Right cardiac atrium (tissue), 5 donors: ENCODE data around the gene SLPI. TPM values are rescaled to one million over a fixed set of nuclear protein-coding genes. Genes with fewer than 3 reads are reported as not detected.

Experiments used
- ATAC-seq, 2 donors: fragments of 200-7000 bp; cut with Tn5 transposase; one replicate each; pipeline versions ENCODE4 v1.8.0 to v1.9.1; 2020; ENCODE audit warnings: moderate library complexity in 2 of 2, mild to moderate bottlenecking in 1 of 2
- DNase-seq, 3 donors: peaks; one replicate each; pipeline ENCODE4 v3.0.0-alpha.2; 2020
- H3K27ac ChIP-seq: one replicate; pipeline ENCODE4 v1.5.1; 2013; ENCODE audit warnings: mild to moderate bottlenecking, low read length, control low read depth, moderate library complexity
- H3K27me3 ChIP-seq: one replicate; pipeline ENCODE4 v1.6.1; 2013; ENCODE audit not compliant: control insufficient read depth, insufficient read depth
- H3K4me1 ChIP-seq: one replicate; pipeline ENCODE4 v1.6.1; 2013; ENCODE audit warnings: low read length; ENCODE audit not compliant: control insufficient read depth, insufficient read depth
- H3K4me3 ChIP-seq: one replicate; pipeline ENCODE4 v1.5.1; 2013; ENCODE audit warnings: low read length, control low read depth
- H3K9me3 ChIP-seq: one replicate; pipeline ENCODE4 v1.6.1; 2013; ENCODE audit warnings: low read length; ENCODE audit not compliant: control insufficient read depth
- WGBS: extraction: QIAGEN DNeasy Blood & Tissue Kit; methylation state at CpG from one replicate; pipeline ENCODE4 v1.1.7; 2013; 5-methylcytosine and 5-hydroxymethylcytosine counted together
- intact Hi-C, 4 donors: fragments of 100-400 bp; cut with DNase I; formaldehyde crosslinking; loops; one replicate each; pipeline versions ENCODE4 v1.11.0 to v1.14.0; 2022 to 2023
- polyA plus RNA-seq: library from polyadenylated mRNA; stranded (reverse); fragments of 200-250 nt; gene quantifications from one replicate; pipeline ENCODE4 v1.2.3, GENCODE V29; 2013
- total RNA-seq, 4 donors: library from RNA; stranded (reverse); fragmentation: NEBNext Ultra II Directional; extraction: Animal tissue kit (Norgen Biotek cat#: 25700); gene quantifications; one replicate each; pipeline ENCODE4 v1.2.1, GENCODE V29; 2021
- donor health status: healthy with polysubstance abuse.
- donor health status: DM: no; HTN: yes; CAD: no.
- donor health status: DM: no; HTN: no; CAD: no.
- donor health status: DM: no; HTN: yes; CAD: no; lungs with severe emphysema.
- donor health status: DM: yes; HTN: yes; CAD: no.

SLPI gene
- total and polyA plus RNA-seq, 5 donors = 1.4 to 16.6 (median 6.3) TPM

GRCh38 chr20:45292343-45292742 is 38.0 kb upstream of the SLPI start:
- H3K4me3 ChIP-seq = no peak overlapping the region
- no peak overlapping the region for H3K27ac ChIP-seq
- 72% methylated on average over 2 of the region's 2 CpGs for WGBS
- intact Hi-C loops = loop anchor here in 3 of 4 donors (5.0 to 10.0 kb wide), 4 partner anchors 195 to 288 kb away; no protein-coding TSS in a partner anchor
- H3K4me1 ChIP-seq = no peaks in the 10 kb centered on the region
- no peak for ATAC-seq
- DNase-seq = no peak
- H3K9me3 ChIP-seq = no peaks in the 10 kb centered on the region
- H3K27me3 ChIP-seq = no peaks in the 10 kb centered on the region

- DNase-seq (no peak), ATAC-seq (no peak)
- Histone ChIP-seq H3K4me3 (no peak overlapping the region), H3K27me3 (no peaks in the 10 kb centered on the region), H3K4me1 (no peaks in the 10 kb centered on the region), H3K27ac (no peak overlapping the region), H3K9me3 (no peaks in the 10 kb centered on the region)
- WGBS = 84% methylated on average over 9 of the region's 9 CpGs
- intact Hi-C loops = loop anchor here in 3 of 4 donors (5.0 to 10.0 kb wide), 4 partner anchors 194 to 287 kb away; no protein-coding TSS in a partner anchor
These were observed 37.2 kb upstream of the SLPI start for GRCh38 chr20:45291526-45291925.

GRCh38 chr20:45290677-45291355 is 36.5 kb upstream of the SLPI start:
- intact Hi-C loops = loop anchor here in 3 of 4 donors (5.0 to 10.0 kb wide), 4 partner anchors 194 to 286 kb away; no protein-coding TSS in a partner anchor
- no peaks in the 10 kb centered on the region for H3K27me3 ChIP-seq
- WGBS = 21% methylated on average over 8 of the region's 8 CpGs
- DNase-seq (peak; percentile 78 to 89 (median 85)), ATAC-seq (peak; percentile 62 to 75)
- H3K4me1 ChIP-seq = no peaks in the 10 kb centered on the region
- H3K4me3 ChIP-seq = no peak overlapping the region
- no peaks in the 10 kb centered on the region for H3K9me3 ChIP-seq
- H3K27ac ChIP-seq = no peak overlapping the region

- no peaks in the 10 kb centered on the region for H3K27me3 ChIP-seq
- no peak for DNase-seq
- H3K4me1 ChIP-seq = no peaks in the 10 kb centered on the region
- intact Hi-C loops = loop anchor here in 3 of 4 donors (5.0 to 10.0 kb wide), 4 partner anchors 193 to 285 kb away; no protein-coding TSS in a partner anchor
- H3K9me3 ChIP-seq = no peaks in the 10 kb centered on the region
- no peak for ATAC-seq
- 70% methylated on average over 13 of the region's 13 CpGs for WGBS
- no peak overlapping the region for H3K4me3 ChIP-seq
- H3K27ac ChIP-seq = no peak overlapping the region
These were observed 35.7 kb upstream of the SLPI start for GRCh38 chr20:45289942-45290676.

- DNase-seq (no peak), ATAC-seq (no peak)
- Histone ChIP-seq H3K4me1 (no peaks in the 10 kb centered on the region), H3K4me3 (no peak overlapping the region), H3K27me3 (no peaks in the 10 kb centered on the region), H3K9me3 (no peaks in the 10 kb centered on the region), H3K27ac (no peak overlapping the region)
- intact Hi-C loops = no loop called here
- WGBS = 86% methylated on average over 5 of the region's 5 CpGs
These were observed 34.5 kb upstream of the SLPI start for GRCh38 chr20:45288860-45289259.

- Histone ChIP-seq H3K27me3 (no peaks in the 10 kb centered on the region), H3K4me1 (no peaks in the 10 kb centered on the region), H3K4me3 (no peak overlapping the region), H3K27ac (no peak overlapping the region), H3K9me3 (no peaks in the 10 kb centered on the region)
- WGBS = 75% methylated on average over 4 of the region's 4 CpGs
- DNase-seq = no peak
- no peak for ATAC-seq
- intact Hi-C loops = no loop called here
These were observed 34.0 kb upstream of the SLPI start for GRCh38 chr20:45288376-45288775.

GRCh38 chr20:45283551-45284057 is 29.2 kb upstream of the SLPI start:
- Histone ChIP-seq H3K4me3 (no peak overlapping the region), H3K27ac (no peak overlapping the region), H3K4me1 (no peaks in the 10 kb centered on the region), H3K9me3 (no peaks in the 10 kb centered on the region), H3K27me3 (no peaks in the 10 kb centered on the region)
- intact Hi-C loops = no loop called here
- WGBS = 55% methylated on average over 4 of the region's 4 CpGs
- no peak for DNase-seq
- ATAC-seq = no peak

- intact Hi-C loops = no loop called here
- H3K9me3 ChIP-seq = no peaks in the 10 kb centered on the region
- H3K27ac ChIP-seq = no peak overlapping the region
- WGBS = 63% methylated on average over 7 of the region's 7 CpGs
- ATAC-seq (no peak), DNase-seq (no peak)
- no peaks in the 10 kb centered on the region for H3K4me1 ChIP-seq
- no peak overlapping the region for H3K4me3 ChIP-seq
- no peaks in the 10 kb centered on the region for H3K27me3 ChIP-seq
These were observed 28.6 kb upstream of the SLPI start for GRCh38 chr20:45282700-45283550.

GRCh38 chr20:45279992-45280391 is 25.6 kb upstream of the SLPI start:
- DNase-seq = no peak
- Histone ChIP-seq H3K27ac (no peak overlapping the region), H3K9me3 (no peaks in the 10 kb centered on the region), H3K27me3 (no peaks in the 10 kb centered on the region), H3K4me1 (no peaks in the 10 kb centered on the region), H3K4me3 (no peak overlapping the region)
- no peak for ATAC-seq
- WGBS = 61% methylated on average over 1 of the region's 1 CpG
- intact Hi-C loops = no loop called here

GRCh38 chr20:45275338-45275737 is 21.0 kb upstream of the SLPI start:
- H3K4me3 ChIP-seq = no peak overlapping the region
- no peaks in the 10 kb centered on the region for H3K27me3 ChIP-seq
- WGBS = 61% methylated on average over 3 of the region's 3 CpGs
- H3K9me3 ChIP-seq = no peaks in the 10 kb centered on the region
- DNase-seq = no peak
- intact Hi-C loops = no loop called here
- H3K27ac ChIP-seq = no peak overlapping the region
- ATAC-seq = no peak
- no peaks in the 10 kb centered on the region for H3K4me1 ChIP-seq
